NT2/D1 (cell line): ENCODE data around the gene SCAI.

ENCODE experiments used
- DNase-seq: peaks from one replicate; pipeline ENCODE4 v3.0.0-alpha.2; 2011; ENCODE audit warnings: low read depth, low spot score
- H3K27me3 ChIP-seq: 2 replicates; pipeline ENCODE4 v1.6.0; 2011; ENCODE audit warnings: mild to moderate bottlenecking; ENCODE audit not compliant: insufficient read length, insufficient read depth
- H3K36me3 ChIP-seq: 2 replicates; pipeline ENCODE4 v1.6.1; 2011; ENCODE audit warnings: mild to moderate bottlenecking, low read length, mixed read lengths; ENCODE audit not compliant: insufficient read depth, insufficient read length
- H3K4me1 ChIP-seq: 2 replicates; pipeline ENCODE4 v1.5.1; 2011; ENCODE audit not compliant: insufficient read depth, insufficient read length
- H3K4me3 ChIP-seq: 2 replicates; pipeline ENCODE4 v1.5.1; 2011; ENCODE audit warnings: low read depth; ENCODE audit not compliant: insufficient read length
- H3K9ac ChIP-seq: 2 replicates; pipeline ENCODE4 v1.6.0; 2011; ENCODE audit warnings: low read depth; ENCODE audit not compliant: insufficient read length
- H3K9me3 ChIP-seq: 2 replicates; pipeline ENCODE4 v1.5.1; 2011; ENCODE audit warnings: mild to moderate bottlenecking, low read length; ENCODE audit not compliant: insufficient read depth
- SUZ12 ChIP-seq: IDR thresholded peaks from 2 replicates; pipeline ENCODE4 v1.6.1; 2011; ENCODE audit not compliant: insufficient read length, insufficient read depth; ENCODE audit errors: extremely low read depth
- YY1 ChIP-seq: IDR thresholded peaks from 2 replicates; pipeline ENCODE4 v1.6.1; 2011; ENCODE audit not compliant: insufficient read length, insufficient read depth
- ZNF274 ChIP-seq: IDR thresholded peaks from 2 replicates; pipeline ENCODE4 v1.6.1; 2011; ENCODE audit warnings: mild to moderate bottlenecking, low read depth, low read length

Gene SCAI

GRCh38 chr9:125146247-125146646 lies 2.9 kb upstream of the SCAI start:
- Histone ChIP-seq H3K4me3 (no peak overlapping the region), H3K4me1 (no peaks in the 10 kb centered on the region), H3K9ac (no peak overlapping the region), H3K9me3 (no peaks in the 10 kb centered on the region), H3K36me3 (peaks cover 23% of the 10 kb centered on the region), H3K27me3 (no peaks in the 10 kb centered on the region)
- DNase-seq = no peak
- TF ChIP-seq SUZ12 (no peak), ZNF274 (no peak), YY1 (no peak)

GRCh38 chr9:125145425-125145824 lies 2.1 kb upstream of the SCAI start:
- no peak for DNase-seq
- TF ChIP-seq SUZ12 (no peak), YY1 (no peak), ZNF274 (no peak)
- no peaks in the 10 kb centered on the region for H3K4me1 ChIP-seq
- H3K27me3 ChIP-seq = no peaks in the 10 kb centered on the region
- H3K9ac ChIP-seq = no peak overlapping the region
- peaks cover 15% of the 10 kb centered on the region for H3K36me3 ChIP-seq
- H3K9me3 ChIP-seq = no peaks in the 10 kb centered on the region
- no peak overlapping the region for H3K4me3 ChIP-seq

GRCh38 chr9:125142560-125143376 lies 560 bp downstream of the SCAI start:
- DNase-seq = peak; percentile 16
- H3K27me3 ChIP-seq = no peaks in the 10 kb centered on the region

GRCh38 chr9:125141751-125142150 lies 1.6 kb downstream of the SCAI start:
- peaks cover 9% of the 10 kb centered on the region for H3K36me3 ChIP-seq
- no peak for DNase-seq
- no peak overlapping the region for H3K4me3 ChIP-seq
- H3K9me3 ChIP-seq = no peaks in the 10 kb centered on the region
- H3K27me3 ChIP-seq = no peaks in the 10 kb centered on the region
- H3K9ac ChIP-seq = no peak overlapping the region
- no peaks in the 10 kb centered on the region for H3K4me1 ChIP-seq
- no peak for TF ChIP-seq YY1
- no peak for TF ChIP-seq ZNF274
- no peak for TF ChIP-seq SUZ12

More at GRCh38 chr9:125142560-125143376, 560 bp downstream of the SCAI start:
- no peak for TF ChIP-seq YY1
- TF ChIP-seq ZNF274 = no peak
- Histone ChIP-seq H3K4me3 (peak overlapping the region; percentile 81), H3K9me3 (no peaks in the 10 kb centered on the region), H3K9ac (peak overlapping the region; percentile 87), H3K36me3 (peaks cover 9% of the 10 kb centered on the region), H3K4me1 (no peaks in the 10 kb centered on the region)

- Histone ChIP-seq H3K27me3 (no peaks in the 10 kb centered on the region), H3K9me3 (no peaks in the 10 kb centered on the region), H3K36me3 (peaks cover 9% of the 10 kb centered on the region), H3K4me3 (no peak overlapping the region), H3K4me1 (no peaks in the 10 kb centered on the region), H3K9ac (no peak overlapping the region)
- no peak for TF ChIP-seq SUZ12
- no peak for TF ChIP-seq YY1
- no peak for TF ChIP-seq ZNF274
- DNase-seq = no peak
These were observed 2.1 kb downstream of the SCAI start for GRCh38 chr9:125141251-125141650.

- H3K9ac ChIP-seq = no peak overlapping the region
These were observed 2.8 kb downstream of the SCAI start for GRCh38 chr9:125140576-125140975.

GRCh38 chr9:125137200-125137599 lies 6.1 kb downstream of the SCAI start:
- peaks cover 11% of the 10 kb centered on the region for H3K36me3 ChIP-seq
- no peaks in the 10 kb centered on the region for H3K27me3 ChIP-seq
- no peaks in the 10 kb centered on the region for H3K4me1 ChIP-seq
- H3K9ac ChIP-seq = no peak overlapping the region
- no peak overlapping the region for H3K4me3 ChIP-seq
- DNase-seq = no peak
- H3K9me3 ChIP-seq = no peaks in the 10 kb centered on the region
- no peak for TF ChIP-seq ZNF274
- no peak for TF ChIP-seq SUZ12
- TF ChIP-seq YY1 = no peak

More at GRCh38 chr9:125140576-125140975, 2.8 kb downstream of the SCAI start:
- no peak overlapping the region for H3K4me3 ChIP-seq
- H3K9me3 ChIP-seq = no peaks in the 10 kb centered on the region
- H3K27me3 ChIP-seq = no peaks in the 10 kb centered on the region
- TF ChIP-seq YY1 (no peak), SUZ12 (no peak), ZNF274 (no peak)
- no peak for DNase-seq
- H3K4me1 ChIP-seq = no peaks in the 10 kb centered on the region
- peaks cover 9% of the 10 kb centered on the region for H3K36me3 ChIP-seq
